Rectal smooth muscle tissue (tissue), 1 donor: ENCODE data around the gene PRDM4.

Experiments used
- H3K27ac ChIP-seq: one replicate; pipeline ENCODE4 v1.7.0; 2013; ENCODE audit warnings: low read depth, low read length, inconsistent platforms
- H3K27me3 ChIP-seq: one replicate; pipeline ENCODE4 v1.7.0; 2013; ENCODE audit warnings: low read length; ENCODE audit not compliant: control insufficient read depth, insufficient read depth
- H3K36me3 ChIP-seq: one replicate; pipeline ENCODE4 v1.7.0; 2013; ENCODE audit warnings: low read length; ENCODE audit not compliant: control insufficient read depth, insufficient read depth
- H3K4me1 ChIP-seq: one replicate; pipeline ENCODE4 v1.7.0; 2013; ENCODE audit warnings: low read length; ENCODE audit not compliant: control insufficient read depth, insufficient read depth
- H3K4me3 ChIP-seq: one replicate; pipeline ENCODE4 v1.7.0; 2013; ENCODE audit warnings: low read length
- H3K9ac ChIP-seq: one replicate; pipeline ENCODE4 v1.7.0; 2013; ENCODE audit warnings: low read length

PRDM4 gene

DNA sequence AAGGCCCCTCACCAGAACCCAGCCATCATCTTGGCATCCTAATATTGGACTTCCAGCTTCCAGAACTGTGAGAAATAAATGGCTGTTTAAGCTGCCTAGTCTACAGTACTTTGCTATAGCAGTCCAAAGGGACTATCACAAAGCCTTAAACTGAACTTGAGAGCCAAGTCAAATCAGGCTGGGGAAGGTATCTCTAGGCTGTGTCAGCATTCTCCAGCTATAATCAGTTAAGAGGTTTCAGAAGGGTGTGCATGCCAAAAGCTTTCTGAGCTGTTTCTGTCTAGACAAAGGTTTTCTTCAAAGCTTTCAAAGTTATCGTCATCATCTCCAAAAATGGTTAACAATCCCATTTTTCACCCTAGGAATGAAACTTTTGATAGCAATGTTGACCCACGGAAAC lies 21.1 kb upstream of the PRDM4 start:
- H3K9ac ChIP-seq: no peak overlapping the region
- H3K4me1 ChIP-seq: no peaks in the 10 kb centered on the region
- no peak overlapping the region for H3K27ac ChIP-seq
- no peaks in the 10 kb centered on the region for H3K27me3 ChIP-seq
- H3K36me3 ChIP-seq: no peaks in the 10 kb centered on the region
- no peak overlapping the region for H3K4me3 ChIP-seq

DNA sequence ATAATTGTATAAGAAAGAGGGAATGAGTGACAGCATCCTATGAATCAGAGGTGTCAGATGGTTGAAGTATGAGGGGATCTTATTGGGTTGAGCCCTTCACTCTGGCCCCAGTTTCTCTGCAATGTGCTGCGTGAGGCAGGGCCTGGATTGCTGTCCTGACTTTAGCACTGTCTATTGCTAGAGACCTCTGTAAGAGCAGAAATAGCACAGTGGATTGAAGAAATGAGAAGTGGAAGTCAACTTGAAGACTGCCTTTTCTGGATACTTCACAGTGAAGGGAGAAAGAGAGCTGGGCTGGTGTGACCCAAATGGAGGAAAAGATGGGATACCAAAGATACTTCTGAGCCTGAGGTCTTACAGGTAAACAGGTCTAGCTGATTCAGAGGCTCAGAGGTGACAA lies 19.4 kb upstream of the PRDM4 start:
- H3K4me1 ChIP-seq: no peaks in the 10 kb centered on the region
- no peak overlapping the region for H3K4me3 ChIP-seq
- H3K9ac ChIP-seq: no peak overlapping the region
- no peaks in the 10 kb centered on the region for H3K27me3 ChIP-seq
- no peak overlapping the region for H3K27ac ChIP-seq
- no peaks in the 10 kb centered on the region for H3K36me3 ChIP-seq

DNA sequence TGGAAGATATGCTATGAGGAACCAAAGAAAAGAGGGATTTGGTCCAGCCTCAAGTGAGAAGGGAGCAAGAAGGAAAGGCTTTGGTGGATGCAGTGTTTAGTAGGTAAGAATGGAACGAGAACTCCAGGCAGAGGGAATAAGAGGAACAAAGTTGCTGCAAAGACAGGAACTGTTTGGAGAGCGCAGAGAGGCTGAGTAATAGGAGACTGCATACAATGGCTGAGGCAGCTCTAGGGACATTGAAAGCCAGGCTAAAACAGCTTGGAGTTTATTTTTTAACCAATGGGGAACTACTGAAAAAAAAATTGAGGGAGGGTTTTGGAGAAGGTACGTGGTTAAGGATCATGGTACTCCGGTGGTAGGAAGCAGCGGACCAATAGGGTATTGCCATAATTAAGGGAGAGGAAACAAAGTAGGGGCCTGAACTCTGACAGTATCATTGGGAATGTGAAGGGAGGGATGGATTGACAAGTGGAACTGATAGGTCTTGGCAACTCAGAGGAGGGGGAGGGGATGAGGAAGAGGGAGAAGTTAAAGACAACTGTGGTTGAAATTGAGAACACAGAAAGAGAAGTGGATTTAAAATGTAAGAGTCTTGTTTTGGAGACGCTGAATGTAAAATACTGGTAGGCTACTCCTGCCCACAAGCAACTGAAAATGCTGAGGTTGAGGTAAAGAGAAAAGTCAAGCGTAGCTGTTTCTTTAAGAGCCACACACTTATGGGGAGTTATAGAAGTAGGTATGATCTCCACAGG lies 18.3 kb upstream of the PRDM4 start:
- no peaks in the 10 kb centered on the region for H3K36me3 ChIP-seq
- H3K27ac ChIP-seq: no peak overlapping the region
- H3K9ac ChIP-seq: no peak overlapping the region
- H3K27me3 ChIP-seq: peaks cover 2% of the 10 kb centered on the region
- no peaks in the 10 kb centered on the region for H3K4me1 ChIP-seq
- H3K4me3 ChIP-seq: no peak overlapping the region

DNA sequence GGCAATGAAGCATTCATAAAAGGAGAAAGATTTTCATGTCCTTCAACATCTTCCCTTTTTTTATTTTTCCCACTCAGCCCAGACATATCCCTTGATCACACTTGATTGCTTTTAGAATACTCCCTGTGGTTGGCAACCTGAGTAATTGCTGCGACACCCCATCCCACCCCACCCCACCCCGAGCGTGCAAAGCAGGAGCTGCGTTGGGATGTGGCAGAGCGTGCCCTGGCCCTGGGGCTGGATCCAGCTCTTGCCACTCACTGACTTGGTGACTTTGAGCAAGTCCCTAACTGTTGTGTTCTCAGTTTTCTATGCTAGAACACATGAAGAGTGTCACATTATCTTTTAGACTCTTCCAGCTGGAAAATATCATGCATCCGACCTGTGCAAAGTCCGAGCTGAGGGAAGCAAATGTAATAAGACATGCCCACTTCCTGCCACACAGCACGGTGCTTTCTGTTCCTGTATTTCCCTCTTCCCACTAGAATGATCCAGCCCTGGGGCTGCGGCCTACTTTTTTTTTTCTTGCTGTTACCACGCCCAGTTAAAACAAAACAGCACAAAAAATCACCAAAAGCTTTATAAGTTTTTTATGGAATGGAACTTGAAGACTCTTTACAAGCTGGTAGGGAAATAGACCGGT lies 17.6 kb upstream of the PRDM4 start:
- Histone ChIP-seq H3K36me3 (no peaks in the 10 kb centered on the region), H3K4me1 (no peaks in the 10 kb centered on the region), H3K4me3 (no peak overlapping the region), H3K9ac (no peak overlapping the region), H3K27me3 (peaks cover 2% of the 10 kb centered on the region), H3K27ac (no peak overlapping the region)

DNA sequence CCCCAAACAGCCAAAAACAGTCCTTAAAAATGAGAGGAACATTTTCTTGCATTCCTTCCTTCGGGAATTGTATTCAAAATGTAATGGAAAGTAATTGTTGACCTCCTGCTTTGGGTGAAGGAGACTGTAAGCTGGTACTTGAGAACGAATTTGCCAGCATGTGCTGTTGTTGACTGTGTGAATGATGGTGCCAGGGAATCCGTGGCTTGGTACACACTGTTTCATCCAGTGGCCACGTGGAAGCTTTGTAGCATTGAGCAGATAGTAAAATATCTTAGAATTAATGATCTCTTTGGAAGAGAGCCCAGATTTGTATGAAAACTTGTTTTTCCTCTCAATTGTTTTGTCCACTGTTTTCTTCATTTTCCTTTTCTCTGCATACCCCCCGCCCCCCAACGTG lies 15.2 kb upstream of the PRDM4 start:
- peaks cover 2% of the 10 kb centered on the region for H3K27me3 ChIP-seq
- no peaks in the 10 kb centered on the region for H3K4me1 ChIP-seq
- no peak overlapping the region for H3K4me3 ChIP-seq
- H3K27ac ChIP-seq: no peak overlapping the region
- no peak overlapping the region for H3K9ac ChIP-seq
- H3K36me3 ChIP-seq: no peaks in the 10 kb centered on the region

DNA sequence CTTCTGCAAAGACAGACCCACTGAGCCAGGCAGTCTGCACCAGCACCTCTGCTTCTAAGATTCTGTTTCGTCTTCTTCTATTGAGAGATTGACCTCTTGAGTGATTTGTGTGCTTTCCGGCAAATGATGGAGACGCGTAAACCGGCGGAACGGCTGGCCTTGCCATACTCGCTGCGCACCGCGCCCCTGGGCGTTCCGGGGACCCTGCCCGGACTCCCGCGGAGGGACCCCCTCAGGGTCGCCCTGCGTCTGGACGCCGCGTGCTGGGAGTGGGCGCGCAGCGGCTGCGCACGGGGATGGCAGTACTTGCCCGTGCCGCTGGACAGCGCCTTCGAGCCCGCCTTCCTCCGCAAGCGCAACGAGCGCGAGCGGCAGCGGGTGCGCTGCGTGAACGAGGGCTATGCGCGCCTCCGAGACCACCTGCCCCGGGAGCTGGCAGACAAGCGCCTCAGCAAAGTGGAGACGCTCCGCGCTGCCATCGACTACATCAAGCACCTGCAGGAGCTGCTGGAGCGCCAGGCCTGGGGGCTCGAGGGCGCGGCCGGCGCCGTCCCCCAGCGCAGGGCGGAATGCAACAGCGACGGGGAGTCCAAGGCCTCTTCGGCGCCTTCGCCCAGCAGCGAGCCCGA lies 14.3 kb upstream of the PRDM4 start:
- Histone ChIP-seq H3K27ac (no peak overlapping the region), H3K27me3 (peaks cover 2% of the 10 kb centered on the region), H3K4me3 (no peak overlapping the region), H3K36me3 (no peaks in the 10 kb centered on the region), H3K4me1 (no peaks in the 10 kb centered on the region), H3K9ac (no peak overlapping the region)

DNA sequence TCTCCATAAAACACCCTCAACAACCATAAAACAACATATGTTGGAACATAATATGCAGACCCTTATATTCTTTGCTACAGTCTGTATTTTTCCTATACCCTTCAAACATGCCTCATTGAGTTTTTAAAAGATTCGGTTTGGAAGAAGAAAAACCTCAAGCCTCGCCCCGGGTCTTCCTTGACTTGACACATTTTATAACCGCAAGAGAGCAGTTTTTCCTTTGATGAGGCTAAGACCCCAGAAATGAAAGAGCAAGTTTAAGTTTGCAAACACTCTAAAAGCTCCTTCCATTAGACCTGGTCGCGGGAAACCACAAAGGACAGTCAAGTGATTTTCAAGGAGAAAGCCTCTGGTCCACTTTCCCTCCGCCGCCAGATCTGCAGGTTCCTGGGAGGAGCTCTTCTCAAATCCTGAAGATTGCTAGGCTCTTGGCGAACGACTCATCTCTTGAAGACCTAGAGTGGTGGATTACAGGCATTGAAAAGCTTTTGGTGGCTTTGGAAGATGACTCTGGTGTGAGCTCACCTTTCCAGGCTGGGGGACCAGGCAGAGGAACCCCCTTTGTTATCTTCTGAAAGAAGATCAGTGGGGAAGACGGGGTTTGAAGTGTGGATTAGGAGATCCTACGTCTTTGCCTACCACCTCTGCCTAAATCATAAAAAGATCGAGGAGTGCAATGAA lies 13.6 kb upstream of the PRDM4 start, which contains the start of gene ASCL4:
Gene ASCL4 (plus strand): TSS at position 356 of the 681 bp plus-strand sequence. CDS start 515 bp downstream, outside the sequence.
- peaks cover 2% of the 10 kb centered on the region for H3K27me3 ChIP-seq
- no peak within 1 kb of the TSS for H3K9ac ChIP-seq
- H3K36me3 ChIP-seq: no peaks in the 10 kb centered on the region
- no peaks in the 10 kb centered on the region for H3K4me1 ChIP-seq
- H3K27ac ChIP-seq: no peak within 1 kb of the TSS
- no peak within 1 kb of the TSS for H3K4me3 ChIP-seq

DNA sequence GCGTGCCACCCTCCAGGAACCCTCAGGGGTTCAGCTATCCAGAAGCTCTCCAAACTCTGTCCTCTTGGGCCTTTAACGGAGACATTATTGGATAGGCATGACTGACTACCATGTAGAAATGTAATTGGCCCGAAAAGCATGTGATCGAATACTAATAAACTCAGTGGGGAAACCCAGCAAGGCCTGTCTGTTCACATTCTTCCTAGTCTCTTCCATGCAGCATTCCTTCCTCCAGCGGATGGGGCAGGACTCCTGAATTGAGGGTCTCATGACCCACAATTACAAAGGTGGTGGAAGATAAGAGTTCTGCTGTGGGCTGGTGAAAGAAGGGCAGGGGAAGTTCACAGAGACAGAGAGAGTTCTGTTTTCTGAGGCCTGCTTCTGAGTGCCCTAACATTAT lies 6.5 kb upstream of the PRDM4 start:
- no peaks in the 10 kb centered on the region for H3K4me1 ChIP-seq
- no peak overlapping the region for H3K27ac ChIP-seq
- H3K9ac ChIP-seq: no peak overlapping the region

DNA sequence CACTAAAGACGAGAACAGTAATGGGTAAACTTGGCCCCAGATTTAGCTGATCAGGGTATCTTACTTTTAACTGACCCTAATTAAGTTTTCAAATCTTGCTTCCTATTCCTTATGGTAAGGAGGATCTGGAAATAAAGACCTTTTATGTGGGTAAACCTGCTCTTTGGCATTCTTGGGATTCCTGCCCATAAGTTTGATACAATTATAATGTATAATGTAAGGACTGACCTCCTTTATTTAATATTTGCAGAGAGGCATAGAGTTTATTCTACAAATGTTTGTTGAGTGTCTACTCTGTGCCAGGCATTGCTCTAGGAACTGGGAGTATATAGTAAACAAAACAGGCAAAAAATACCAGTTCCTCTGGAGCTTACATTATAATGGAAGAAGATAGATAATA lies 4.4 kb upstream of the PRDM4 start:
- no peak overlapping the region for H3K27ac ChIP-seq
- no peaks in the 10 kb centered on the region for H3K36me3 ChIP-seq
- peaks cover 5% of the 10 kb centered on the region for H3K4me1 ChIP-seq
- no peak overlapping the region for H3K9ac ChIP-seq
- H3K27me3 ChIP-seq: no peaks in the 10 kb centered on the region
- no peak overlapping the region for H3K4me3 ChIP-seq

More for the DNA sequence above, 6.5 kb upstream of the PRDM4 start:
- Histone ChIP-seq H3K36me3 (no peaks in the 10 kb centered on the region), H3K27me3 (no peaks in the 10 kb centered on the region), H3K4me3 (no peak overlapping the region)

DNA sequence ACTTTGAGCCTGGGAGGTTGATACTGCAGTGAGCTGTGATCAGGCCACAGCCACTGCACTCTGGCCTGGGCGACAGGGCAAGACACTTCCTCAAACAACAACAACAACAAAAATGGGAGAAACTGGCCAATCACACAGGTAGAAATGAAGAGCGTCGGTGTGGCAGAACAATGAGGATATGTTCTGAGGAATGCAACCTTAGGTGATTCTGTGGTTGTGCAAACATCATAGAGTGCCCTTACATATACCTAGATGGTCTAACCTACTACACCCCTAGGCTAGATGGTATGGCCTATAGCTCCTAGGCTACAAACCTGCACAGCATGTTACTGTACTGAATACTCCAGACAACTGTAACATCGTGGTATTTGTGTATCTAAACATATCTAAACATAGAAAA lies 3.7 kb upstream of the PRDM4 start:
- no peak overlapping the region for H3K4me3 ChIP-seq
- H3K27ac ChIP-seq: no peak overlapping the region

DNA sequence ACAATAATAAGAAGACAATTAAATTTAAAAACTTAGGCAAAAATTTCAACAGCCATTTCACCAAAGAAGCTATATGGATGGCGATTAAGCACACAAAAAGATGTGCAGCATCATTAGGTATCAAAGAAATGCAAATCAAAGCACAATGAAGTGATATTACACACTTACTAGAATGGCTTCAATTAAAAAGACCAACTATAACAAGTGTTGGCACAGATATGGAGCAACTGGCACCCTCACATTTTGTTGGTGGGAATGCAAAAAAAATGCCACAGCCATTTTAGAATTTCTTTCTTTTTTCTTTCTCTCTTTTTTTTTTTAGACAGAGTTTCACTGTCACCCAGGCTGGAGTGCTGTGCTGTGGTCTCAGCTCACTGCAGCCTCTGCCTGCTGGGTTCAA lies 1.9 kb upstream of the PRDM4 start:
- H3K27me3 ChIP-seq: no peaks in the 10 kb centered on the region

More for the DNA sequence above, 3.7 kb upstream of the PRDM4 start:
- no peaks in the 10 kb centered on the region for H3K36me3 ChIP-seq
- no peaks in the 10 kb centered on the region for H3K27me3 ChIP-seq
- H3K9ac ChIP-seq: no peak overlapping the region
- peaks cover 11% of the 10 kb centered on the region for H3K4me1 ChIP-seq

DNA sequence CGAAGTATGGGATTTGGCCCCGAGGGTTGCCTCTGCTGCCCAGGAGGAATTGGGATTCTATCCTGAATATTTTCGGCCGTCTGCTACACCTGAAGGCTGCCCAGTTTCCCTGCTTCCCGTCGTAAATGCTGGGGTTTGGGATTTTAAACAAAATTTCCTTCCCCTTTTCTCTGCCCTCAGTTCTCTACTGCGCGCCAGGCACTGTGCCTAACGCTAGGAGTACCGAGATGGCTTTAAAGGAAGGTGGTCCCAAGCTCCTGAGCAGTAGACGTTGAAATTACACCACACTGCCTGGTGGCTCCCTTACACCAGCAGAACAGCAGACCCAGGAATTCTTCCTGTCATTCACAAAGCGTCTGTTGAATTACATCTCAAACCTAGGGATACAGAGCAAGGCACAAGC lies 566 bp upstream of the PRDM4 start:
- peak overlapping the region; percentile 30 for H3K27ac ChIP-seq
- H3K4me1 ChIP-seq: peaks cover 23% of the 10 kb centered on the region
- no peaks in the 10 kb centered on the region for H3K27me3 ChIP-seq
- H3K9ac ChIP-seq: peak overlapping the region; percentile 26
- H3K4me3 ChIP-seq: peak overlapping the region; percentile 92
- peaks cover 3% of the 10 kb centered on the region for H3K36me3 ChIP-seq

More for the DNA sequence above, 1.9 kb upstream of the PRDM4 start:
- Histone ChIP-seq H3K27ac (no peak overlapping the region), H3K4me3 (no peak overlapping the region), H3K9ac (no peak overlapping the region), H3K4me1 (peaks cover 23% of the 10 kb centered on the region), H3K36me3 (no peaks in the 10 kb centered on the region)
